ENCODE data around the gene SLC7A4. TPM values are rescaled to one million over a fixed set of nuclear protein-coding genes. Genes with fewer than 3 reads are reported as not detected.
A peak's percentile ranks its signal among the peaks of the same experiment; 100 is the strongest.

Gene SLC7A4
- total and polyA plus RNA-seq, 2 of the 8 experiments (the other 6 are each of a cell fraction or from before 2014, with no cell fraction given), result 0.92 TPM; not detected in 1

DNA sequence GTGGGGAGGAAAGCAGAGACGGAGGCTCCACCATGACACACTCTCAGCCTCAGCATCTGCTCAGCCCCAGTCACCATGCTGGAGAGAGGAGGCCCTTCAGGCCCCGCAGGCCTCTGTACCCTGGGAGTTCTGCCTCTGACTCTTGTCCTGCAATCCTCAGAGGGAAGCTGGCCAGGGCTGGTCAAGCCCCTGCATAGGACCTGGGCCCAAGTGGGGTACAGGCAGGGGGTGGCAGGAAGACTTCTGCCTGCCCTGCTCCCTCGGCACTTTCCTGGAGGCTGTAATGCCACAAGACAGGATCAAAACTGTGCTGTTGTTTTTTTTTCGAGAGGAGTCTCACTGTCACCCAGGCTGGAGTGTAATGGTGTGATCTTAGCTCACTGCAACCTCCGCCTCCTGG, 47.1 kb upstream of the SLC7A4 start:
- Histone ChIP-seq H2BK5ac (ENCODE audit: low read depth, low read length) (no peak overlapping the region), H4K91ac (replicated peaks; ENCODE audit: insufficient read length, low read length) (no peak overlapping the region), H2BK15ac (ENCODE audit: low read length) (no peak overlapping the region), H2AK5ac (ENCODE audit: low read depth, low read length) (no peak overlapping the region), H3K9me3 (ENCODE audit: insufficient read depth in 2 of 2, low read depth in 1 of 2, low read length in 1 of 2) (no peaks in the 10 kb centered on the region), H3K18ac (ENCODE audit: extremely low read depth, low read length) (no peak overlapping the region), H3K79me1 (ENCODE audit: low read depth, low read length) (no peaks in the 10 kb centered on the region), H3K14ac (ENCODE audit: insufficient read length) (no peak overlapping the region), H3K9ac (replicated peaks in 1 of 4; ENCODE audit: extremely low read depth in 1 of 4, low read depth in 3 of 4, low read length in 3 of 4) (no peak overlapping the region), H3K4ac (replicated peaks; ENCODE audit: insufficient read length, low read depth, low read length) (no peak overlapping the region), H3K56ac (replicated peaks; ENCODE audit: insufficient read length, low read depth, low read length) (no peak overlapping the region), H4K8ac (ENCODE audit: extremely low read depth, insufficient read depth, low read length) (peak overlapping the region; percentile 85; the same call in 1 of the 2 replicates), H2BK120ac (replicated peaks; ENCODE audit: low read depth, low read length) (no peak overlapping the region), H3K4me3 (ENCODE audit: extremely low read depth in 1 of 4, insufficient read depth in 2 of 4, low read depth in 3 of 4, low read length in 4 of 4) (no peak overlapping the region), H3K23ac (ENCODE audit: insufficient read length) (no peak overlapping the region), H3K4me1 (replicated peaks in 1 of 4; ENCODE audit: control insufficient read depth in 3 of 4, insufficient read depth in 4 of 4, low read length in 3 of 4) (no peaks in the 10 kb centered on the region; a peak in 1 of 7 replicates), H4K20me1 (replicated peaks in 1 of 2; ENCODE audit: control insufficient read depth in 1 of 2, insufficient read depth in 2 of 2, low read length in 2 of 2) (no peaks in the 10 kb centered on the region), H2BK12ac (ENCODE audit: low read depth, low read length) (no peak overlapping the region), H2BK20ac (ENCODE audit: low read length) (no peak overlapping the region), H3K79me2 (ENCODE audit: control insufficient read depth in 1 of 2, insufficient read depth in 2 of 2, low read length in 2 of 2) (no peaks in the 10 kb centered on the region), H3K27me3 (replicated peaks in 1 of 4; ENCODE audit: control insufficient read depth in 3 of 4, extremely low read depth in 1 of 4, insufficient read depth in 3 of 4, low read length in 3 of 4) (no peaks in the 10 kb centered on the region), H3K23me2 (ENCODE audit: low read depth, low read length) (no peaks in the 10 kb centered on the region), H2AFZ (ENCODE audit: low read length) (0 out of 2 replicates have a peak overlapping the region, but pooled peaks have one; percentile 14), H3K27ac (ENCODE audit: low read depth, low read length) (no peak overlapping the region), H4K5ac (ENCODE audit: insufficient read length, low read depth, low read length) (no peak overlapping the region), H3K36me3 (ENCODE audit: control insufficient read depth in 2 of 4, insufficient read depth in 4 of 4, low read length in 3 of 4) (no peaks in the 10 kb centered on the region), H3K4me2 (ENCODE audit: insufficient read depth in 1 of 2, low read depth in 2 of 2, low read length in 2 of 2) (no peak overlapping the region)
- no peak for DNase-seq (ENCODE audit: low read depth in 1 of 2, low spot score in 2 of 2)
- ChIA-PET CTCF (ENCODE audit: partially characterized antibody) (interaction anchor here (0.7 to 1.0 kb wide), 2 partner anchors 9 to 58 kb away, joined by 4 read pairs; no protein-coding TSS in a partner anchor), POLR2A (ENCODE audit: partially characterized antibody) (no interaction called here)
- no peak for FAIRE-seq
- TF ChIP-seq GABPA (IDR thresholded peaks at IDR 0.05; ENCODE audit: borderline replicate concordance, insufficient read depth, low read length) (no peak), RNF2 (IDR thresholded peaks at IDR 0.05; ENCODE audit: borderline replicate concordance, low read depth, low read length, missing control alignments, poor library complexity, severe bottlenecking) (no peak), BCL11A (IDR thresholded peaks at IDR 0.05; ENCODE audit: low read depth in 2 of 2, low read length in 2 of 2) (no peak), SIRT6 (IDR thresholded peaks at IDR 0.05; ENCODE audit: low read length) (no peak)
- WGBS, 2 experiments (ENCODE audit: extremely low coverage in 1 of 2, insufficient coverage in 1 of 2, insufficient read length in 1 of 2, insufficient replicate concordance in 2 of 2, low coverage in 1 of 2, low lambda C conversion rate in 2 of 2, missing lambda C conversion rate in 1 of 2), result 93% methylated on average over 5 of the region's 5 CpGs; no CpG with 5 or more reads in 1 of the 2 experiments

Measured in H1 (cell line).